ENCODE measurements around the gene RETNLB.

GRCh38 chr3:108713009-108713516 is 44.1 kb downstream of the RETNLB start:
- TF ChIP-seq, protein P1, sequence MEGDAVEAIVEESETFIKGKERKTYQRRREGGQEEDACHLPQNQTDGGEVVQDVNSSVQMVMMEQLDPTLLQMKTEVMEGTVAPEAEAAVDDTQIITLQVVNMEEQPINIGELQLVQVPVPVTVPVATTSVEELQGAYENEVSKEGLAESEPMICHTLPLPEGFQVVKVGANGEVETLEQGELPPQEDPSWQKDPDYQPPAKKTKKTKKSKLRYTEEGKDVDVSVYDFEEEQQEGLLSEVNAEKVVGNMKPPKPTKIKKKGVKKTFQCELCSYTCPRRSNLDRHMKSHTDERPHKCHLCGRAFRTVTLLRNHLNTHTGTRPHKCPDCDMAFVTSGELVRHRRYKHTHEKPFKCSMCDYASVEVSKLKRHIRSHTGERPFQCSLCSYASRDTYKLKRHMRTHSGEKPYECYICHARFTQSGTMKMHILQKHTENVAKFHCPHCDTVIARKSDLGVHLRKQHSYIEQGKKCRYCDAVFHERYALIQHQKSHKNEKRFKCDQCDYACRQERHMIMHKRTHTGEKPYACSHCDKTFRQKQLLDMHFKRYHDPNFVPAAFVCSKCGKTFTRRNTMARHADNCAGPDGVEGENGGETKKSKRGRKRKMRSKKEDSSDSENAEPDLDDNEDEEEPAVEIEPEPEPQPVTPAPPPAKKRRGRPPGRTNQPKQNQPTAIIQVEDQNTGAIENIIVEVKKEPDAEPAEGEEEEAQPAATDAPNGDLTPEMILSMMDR (IDR thresholded peaks at IDR 0.05; ENCODE audit: insufficient read depth, low read length, poor library complexity, severe bottlenecking), result no peak
- no peak for TF ChIP-seq EZH2phosphoT487 (conservative IDR thresholded peaks at IDR 0.05; ENCODE audit: low read length)
